PC-9 (cell line): ENCODE data around the gene ALDH9A1.

ENCODE experiments used
- CTCF ChIP-seq: fragments of 200-600 bp; sonication (generic); conservative IDR thresholded peaks from 2 replicates; pipeline ENCODE4 v1.6.1; 2017; ENCODE audit warnings: mixed run types, antibody characterized with exemption, mild to moderate bottlenecking, moderate library complexity
- EZH2 ChIP-seq: fragments of 200-600 bp; sonication (generic); IDR thresholded peaks from 2 replicates; pipeline ENCODE4 v1.8.0; 2017; ENCODE audit warnings: antibody characterized with exemption, low read depth

- TF ChIP-seq CTCF (no peak), EZH2 (no peak)
These were observed 3.3 kb downstream of the ALDH9A1 start for GRCh38 chr1:165695031-165695430.
